HG03135 (cell line): Measurements from ENCODE around the gene GPR87.

Source experiments
- ATAC-seq: cut with Tn5 transposase; IDR thresholded peaks from one replicate; pipeline ENCODE4 v1.9.1; 2021; ENCODE audit warnings: mild to moderate bottlenecking, moderate library complexity; ENCODE audit not compliant: unreplicated experiment

The GPR87 gene

GRCh38 chr3:151318313-151318712 is 1.7 kb upstream of the GPR87 start:
- no peak for ATAC-seq

DNA sequence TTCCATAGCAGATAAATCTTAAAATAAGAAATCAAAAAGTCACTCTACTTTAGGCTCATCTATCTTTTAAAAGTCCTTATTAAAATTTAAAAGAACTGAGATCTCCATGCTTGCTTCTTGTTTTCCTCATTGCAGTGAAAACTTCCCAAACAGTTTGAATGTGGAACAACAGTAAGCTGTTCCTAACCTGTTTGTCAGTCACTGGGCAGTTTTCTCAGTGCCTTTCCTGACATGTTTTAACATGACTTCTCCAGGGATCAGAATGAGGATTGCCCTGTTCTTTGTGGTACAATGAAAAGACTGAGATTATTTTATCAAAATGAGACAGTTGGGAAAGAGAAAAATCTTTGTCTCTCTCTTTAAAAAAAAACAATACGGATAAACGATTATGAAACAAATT is 774 bp downstream of the GPR87 start:
- ATAC-seq: no peak

DNA sequence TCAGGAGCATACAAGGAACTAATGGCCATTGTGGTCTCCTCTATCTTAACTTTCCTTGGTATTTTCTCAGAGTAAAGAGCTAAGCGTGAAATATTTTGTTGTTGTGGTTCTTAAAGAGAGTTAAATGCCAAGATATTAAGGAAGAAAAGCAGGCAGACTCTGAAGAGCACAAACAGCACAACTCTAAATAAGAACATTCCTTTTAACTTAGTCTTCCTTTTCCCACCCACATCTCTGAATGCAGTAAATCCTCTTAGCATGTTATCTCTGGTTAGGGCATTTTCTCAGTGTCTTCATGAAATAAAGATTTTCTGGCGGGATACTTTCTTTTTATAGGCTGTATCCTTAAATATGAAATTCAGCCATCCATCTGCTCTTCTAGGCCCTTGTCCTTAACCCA is 1.5 kb downstream of the GPR87 start:
- no peak for ATAC-seq

GRCh38 chr3:151314593-151314992 is 2.0 kb downstream of the GPR87 start:
- ATAC-seq: no peak

GRCh38 chr3:151314137-151314536 is 2.5 kb downstream of the GPR87 start:
- ATAC-seq: no peak

- no peak for ATAC-seq
These were observed 3.6 kb downstream of the GPR87 start for GRCh38 chr3:151312972-151313371.

- no peak for ATAC-seq
These were observed 7.1 kb downstream of the GPR87 start for GRCh38 chr3:151309566-151309965.

DNA sequence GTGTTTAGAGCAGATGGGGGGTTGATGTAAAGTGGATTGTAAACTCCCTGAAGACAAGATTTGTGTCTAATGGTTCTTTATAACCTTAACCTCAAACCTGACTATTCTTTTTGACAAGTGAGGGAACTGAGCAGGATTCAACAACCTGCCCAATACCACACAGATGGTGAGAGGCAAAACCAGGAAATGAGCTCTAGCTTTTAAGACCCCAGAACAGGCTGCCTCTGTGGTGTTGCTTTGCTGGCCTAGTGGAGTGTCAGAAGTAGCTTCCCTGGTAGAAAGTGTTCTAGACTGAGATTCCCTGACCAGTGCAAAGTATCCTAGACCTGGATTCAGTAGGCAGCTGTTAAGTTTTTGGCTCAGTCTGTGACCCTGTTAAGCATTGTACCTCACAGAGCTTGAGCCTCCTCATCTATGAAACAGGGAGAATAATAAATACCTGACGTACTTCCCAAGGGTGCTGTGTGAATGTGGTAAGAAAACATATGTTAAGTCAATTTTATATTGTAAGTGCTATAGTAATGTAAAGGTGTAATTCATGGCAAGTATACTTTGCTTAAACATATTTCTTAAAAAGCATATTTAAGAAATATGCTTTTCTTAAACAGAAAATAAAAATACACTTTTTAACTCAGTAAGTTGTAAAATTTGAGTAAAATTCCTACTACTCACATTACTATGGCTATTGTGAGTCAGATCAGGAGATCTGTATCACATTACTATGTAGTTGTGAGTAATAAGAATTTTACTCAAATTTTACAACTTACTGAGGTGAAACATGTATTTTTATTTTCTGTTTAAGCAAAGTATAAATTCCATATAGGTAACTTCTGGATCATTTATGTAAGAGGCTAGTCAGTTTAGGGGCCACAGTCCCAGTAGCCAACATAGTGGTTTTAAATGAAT is 8.8 kb downstream of the GPR87 start:
- ATAC-seq: no peak

- ATAC-seq: no peak
These were observed 9.5 kb downstream of the GPR87 start for GRCh38 chr3:151307131-151307530.

DNA sequence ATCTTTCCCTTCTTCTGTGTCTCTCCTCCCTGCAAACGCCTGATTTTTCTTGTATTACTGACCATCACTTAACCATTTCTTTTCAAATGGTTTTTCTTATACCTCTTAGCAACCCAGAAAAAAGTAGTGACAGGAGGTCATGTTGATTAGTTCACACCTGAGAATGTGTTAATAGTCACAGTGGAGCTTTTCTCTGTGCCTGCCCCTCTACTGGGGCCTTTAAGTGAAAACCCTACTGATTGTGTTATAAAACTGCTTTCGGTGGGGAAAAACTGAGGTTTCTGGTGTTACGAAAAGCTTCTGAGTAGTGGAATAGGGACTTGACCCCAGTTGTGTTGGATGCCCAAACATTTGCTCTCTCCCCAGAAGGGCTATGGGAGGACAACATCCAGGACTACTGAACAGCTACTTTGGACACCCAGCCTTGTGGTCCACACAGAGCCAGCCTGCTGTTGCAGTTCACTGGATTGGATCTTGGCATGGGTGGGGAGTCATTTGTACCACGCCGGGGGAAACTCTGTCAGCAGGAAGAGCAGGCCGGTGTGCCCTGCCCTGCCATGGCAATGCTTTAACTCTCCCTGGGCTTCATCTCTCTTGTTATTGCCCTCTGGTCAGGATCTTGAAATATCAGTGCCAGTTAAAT is 10.3 kb downstream of the GPR87 start:
- ATAC-seq: no peak

- no peak for ATAC-seq
These were observed 10.9 kb downstream of the GPR87 start for GRCh38 chr3:151305775-151306151.

DNA sequence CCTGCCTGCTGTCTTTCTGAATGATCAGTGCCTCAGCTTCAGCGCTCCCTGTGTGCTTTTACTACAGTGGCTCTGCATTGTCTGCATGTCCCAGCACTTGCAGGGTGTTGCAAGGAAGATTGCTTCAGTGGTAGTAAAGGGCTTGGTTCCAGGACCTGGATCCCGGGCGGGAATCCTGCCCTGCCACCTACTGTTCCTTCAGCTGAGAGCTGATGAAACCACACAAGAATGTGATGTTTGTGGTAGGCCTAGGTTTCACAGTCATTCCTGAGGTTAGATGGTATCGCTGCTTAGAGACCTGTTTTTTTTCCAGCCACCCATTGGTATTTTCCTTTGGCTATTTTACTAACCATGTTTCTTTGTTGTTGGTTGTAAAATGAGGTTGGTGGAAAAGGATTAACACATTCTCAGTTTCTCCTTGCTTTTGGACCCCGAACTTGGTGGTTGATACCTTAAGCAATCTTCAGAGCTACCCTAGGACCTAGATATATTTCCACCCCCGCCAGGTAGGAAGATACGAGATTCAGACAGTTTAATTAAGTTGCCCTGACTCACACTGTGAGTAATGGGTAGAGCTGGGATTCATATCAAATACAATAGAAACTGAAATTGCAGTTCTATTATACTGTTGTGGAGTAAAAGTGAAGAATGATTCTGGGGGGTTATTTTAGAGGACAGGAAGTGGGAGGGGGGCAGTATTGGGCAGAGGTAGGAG is 11.4 kb downstream of the GPR87 start:
- ATAC-seq: no peak

GRCh38 chr3:151303751-151304150 is 12.9 kb downstream of the GPR87 start:
- ATAC-seq: no peak

GRCh38 chr3:151301787-151302186 is 14.8 kb downstream of the GPR87 start:
- ATAC-seq: no peak

GRCh38 chr3:151300539-151300938 is 16.1 kb downstream of the GPR87 start:
- ATAC-seq: no peak

DNA sequence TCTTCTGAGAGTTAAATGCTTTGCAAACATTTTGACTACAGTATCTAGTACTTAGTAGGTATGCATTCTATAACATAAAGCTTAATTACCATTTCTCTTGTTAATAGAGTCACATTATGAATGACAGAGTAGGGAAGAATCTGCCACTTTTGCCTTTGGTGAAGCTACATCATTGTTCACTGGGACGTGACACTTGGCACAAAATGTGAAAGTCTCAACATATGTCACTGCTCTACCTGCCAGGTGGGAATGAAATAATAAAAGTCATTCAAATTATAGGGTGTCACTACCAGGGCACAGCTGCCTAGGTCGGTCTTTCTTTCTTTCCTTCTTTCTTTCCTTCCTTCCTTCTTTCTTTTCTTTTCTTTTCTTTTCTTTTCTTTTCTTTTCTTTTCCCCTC is 17.6 kb downstream of the GPR87 start:
- no peak for ATAC-seq

- no peak for ATAC-seq
These were observed 19.2 kb downstream of the GPR87 start for GRCh38 chr3:151297429-151297828.

- ATAC-seq: no peak
These were observed 20.4 kb downstream of the GPR87 start for GRCh38 chr3:151296226-151296625.

- ATAC-seq: no peak
These were observed 23.5 kb downstream of the GPR87 start for GRCh38 chr3:151293127-151293526.

GRCh38 chr3:151290673-151291072 is 25.9 kb downstream of the GPR87 start:
- no peak for ATAC-seq

DNA sequence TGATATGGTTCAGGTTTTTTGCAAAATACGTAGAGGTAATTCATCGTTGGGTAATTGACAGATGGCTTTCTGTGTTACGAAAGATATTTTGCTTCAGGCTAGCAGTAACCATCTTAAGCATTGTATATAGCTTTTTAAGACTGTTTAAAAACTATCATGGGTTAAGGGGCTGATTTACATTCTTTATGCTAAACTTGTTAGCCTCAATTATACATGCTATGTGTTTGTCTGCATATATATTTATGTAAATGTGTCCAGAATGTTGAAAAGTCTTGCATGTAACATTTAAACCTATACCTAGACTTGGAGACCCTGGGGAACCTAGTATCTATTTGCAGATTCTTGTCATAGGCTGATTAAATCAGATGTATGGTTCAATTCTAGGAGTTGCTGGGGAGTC is 27.2 kb downstream of the GPR87 start:
- ATAC-seq: no peak

GRCh38 chr3:151285940-151286339 is 30.7 kb downstream of the GPR87 start:
- no peak for ATAC-seq
